ENCODE data around the gene GEMIN4. TPM values are rescaled to one million over a fixed set of nuclear protein-coding genes. Genes with fewer than 3 reads are reported as not detected.
A peak's percentile ranks its signal among the peaks of the same experiment; 100 is the strongest.
"Not testable (repeated sequence)": the region's sequence is repeated elsewhere in the genome, so short reads cannot be mapped to it uniquely, and the experiment has no call there.

Gene GEMIN4
- total and polyA plus RNA-seq, 2 donors, result 13.1 to 13.3 TPM

GRCh38 chr17:785901-786300 lies 33.8 kb upstream of the GEMIN4 start:
- Histone ChIP-seq H3K36me3 (ENCODE audit: control insufficient read depth in 2 of 2, insufficient read depth in 2 of 2, low read length in 1 of 2) (peaks cover 26 to 37% of the 10 kb centered on the region in 2 donors), H3K4me1 (ENCODE audit: control insufficient read depth in 2 of 2, insufficient read depth in 2 of 2, low read length in 2 of 2) (peaks cover 12 to 15% of the 10 kb centered on the region in 2 donors)
- DNase-seq (ENCODE audit: low read depth in 6 of 9, low spot score in 9 of 9); H3K27ac ChIP-seq (ENCODE audit: low read depth in 1 of 2, low read length in 1 of 2); H3K27me3 ChIP-seq (ENCODE audit: control insufficient read depth in 2 of 2, insufficient read depth in 1 of 2, low read length in 1 of 2); H3K4me3 ChIP-seq (ENCODE audit: low read length in 2 of 2); H3K9me3 ChIP-seq (ENCODE audit: control insufficient read depth in 2 of 2, insufficient read depth in 1 of 2, low read length in 1 of 2): not testable (repeated sequence)
- 91% methylated on average over 7 of the region's 7 CpGs for WGBS

GRCh38 chr17:784143-784542 lies 32.1 kb upstream of the GEMIN4 start:
- Histone ChIP-seq H3K4me1 (ENCODE audit: control insufficient read depth in 2 of 2, insufficient read depth in 2 of 2, low read length in 2 of 2) (peaks cover 12% of the 10 kb centered on the region in 2 donors), H3K4me3 (ENCODE audit: low read length in 2 of 2) (no peak overlapping the region), H3K36me3 (ENCODE audit: control insufficient read depth in 2 of 2, insufficient read depth in 2 of 2, low read length in 1 of 2) (peaks cover 12 to 28% of the 10 kb centered on the region in 2 donors), H3K27ac (ENCODE audit: low read depth in 1 of 2, low read length in 1 of 2) (no peak overlapping the region), H3K27me3 (ENCODE audit: control insufficient read depth in 2 of 2, insufficient read depth in 1 of 2, low read length in 1 of 2) (no peaks in the 10 kb centered on the region), H3K9me3 (ENCODE audit: control insufficient read depth in 2 of 2, insufficient read depth in 1 of 2, low read length in 1 of 2) (no peaks in the 10 kb centered on the region)
- WGBS, result 92% methylated on average over 3 of the region's 3 CpGs
- no peak for DNase-seq (ENCODE audit: low read depth in 6 of 9, low spot score in 9 of 9)

GRCh38 chr17:781805-782731 lies 30.0 kb upstream of the GEMIN4 start, which contains the start of the genes GLOD4 and MRM3:
TSS of gene GLOD4 (minus strand) at chr17:782280. CDS start at chr17:782255, 25 bp downstream.
TSS of gene MRM3 (plus strand) at chr17:782353. CDS start at chr17:782379, 26 bp downstream.
- no peaks in the 10 kb centered on the region for H3K9me3 ChIP-seq (ENCODE audit: control insufficient read depth in 2 of 2, insufficient read depth in 1 of 2, low read length in 1 of 2)
- peaks cover 12% of the 10 kb centered on the region in 2 donors for H3K4me1 ChIP-seq (ENCODE audit: control insufficient read depth in 2 of 2, insufficient read depth in 2 of 2, low read length in 2 of 2)
- peak; percentile 77 to 96 (median 90) for DNase-seq (ENCODE audit: low read depth in 6 of 9, low spot score in 9 of 9)
- H3K27me3 ChIP-seq (ENCODE audit: control insufficient read depth in 2 of 2, insufficient read depth in 1 of 2, low read length in 1 of 2), result no peaks in the 10 kb centered on the region
- H3K4me3 ChIP-seq (ENCODE audit: low read length in 2 of 2), result peak within 1 kb of the TSS; percentile 80 to 99
- peak within 1 kb of the TSS; percentile 70 to 82 for H3K27ac ChIP-seq (ENCODE audit: low read depth in 1 of 2, low read length in 1 of 2)
- WGBS, result under 1% methylated on average over 87 of the region's 87 CpGs
- peaks cover 9 to 30% of the 10 kb centered on the region in 2 donors for H3K36me3 ChIP-seq (ENCODE audit: control insufficient read depth in 2 of 2, insufficient read depth in 2 of 2, low read length in 1 of 2)

GRCh38 chr17:778096-778495 lies 26.0 kb upstream of the GEMIN4 start:
- WGBS, result 97% methylated on average over 11 of the region's 11 CpGs
- H3K4me3 ChIP-seq (ENCODE audit: low read length in 2 of 2), result no peak overlapping the region
- H3K27ac ChIP-seq (ENCODE audit: low read depth in 1 of 2, low read length in 1 of 2), result no peak overlapping the region
- no peak for DNase-seq (ENCODE audit: low read depth in 6 of 9, low spot score in 9 of 9)
- H3K27me3 ChIP-seq (ENCODE audit: control insufficient read depth in 2 of 2, insufficient read depth in 1 of 2, low read length in 1 of 2), result no peaks in the 10 kb centered on the region
- peaks cover 41 to 55% of the 10 kb centered on the region in 2 donors for H3K36me3 ChIP-seq (ENCODE audit: control insufficient read depth in 2 of 2, insufficient read depth in 2 of 2, low read length in 1 of 2)
- H3K4me1 ChIP-seq (ENCODE audit: control insufficient read depth in 2 of 2, insufficient read depth in 2 of 2, low read length in 2 of 2), result peaks cover 10 to 11% of the 10 kb centered on the region in 2 donors
- no peaks in the 10 kb centered on the region for H3K9me3 ChIP-seq (ENCODE audit: control insufficient read depth in 2 of 2, insufficient read depth in 1 of 2, low read length in 1 of 2)

- WGBS, result 98% methylated on average over 5 of the region's 5 CpGs
- peaks cover 56 to 75% of the 10 kb centered on the region in 2 donors for H3K36me3 ChIP-seq (ENCODE audit: control insufficient read depth in 2 of 2, insufficient read depth in 2 of 2, low read length in 1 of 2)
Observed at GRCh38 chr17:774313-774584, 22.2 kb upstream of the GEMIN4 start.

GRCh38 chr17:773467-774312 lies 21.6 kb upstream of the GEMIN4 start:
- H3K27me3 ChIP-seq (ENCODE audit: control insufficient read depth in 2 of 2, insufficient read depth in 1 of 2, low read length in 1 of 2), result no peaks in the 10 kb centered on the region
- no peak for DNase-seq (ENCODE audit: low read depth in 6 of 9, low spot score in 9 of 9)
- no peak overlapping the region for H3K4me3 ChIP-seq (ENCODE audit: low read length in 2 of 2)
- no peaks in the 10 kb centered on the region for H3K9me3 ChIP-seq (ENCODE audit: control insufficient read depth in 2 of 2, insufficient read depth in 1 of 2, low read length in 1 of 2)
- no peaks in the 10 kb centered on the region for H3K4me1 ChIP-seq (ENCODE audit: control insufficient read depth in 2 of 2, insufficient read depth in 2 of 2, low read length in 2 of 2)
- peaks cover 61 to 77% of the 10 kb centered on the region in 2 donors for H3K36me3 ChIP-seq (ENCODE audit: control insufficient read depth in 2 of 2, insufficient read depth in 2 of 2, low read length in 1 of 2)
- H3K27ac ChIP-seq (ENCODE audit: low read depth in 1 of 2, low read length in 1 of 2), result no peak overlapping the region
- 92% methylated on average over 14 of the region's 14 CpGs for WGBS

More at GRCh38 chr17:774313-774584, 22.2 kb upstream of the GEMIN4 start:
- Histone ChIP-seq H3K27ac (ENCODE audit: low read depth in 1 of 2, low read length in 1 of 2) (no peak overlapping the region), H3K4me3 (ENCODE audit: low read length in 2 of 2) (no peak overlapping the region), H3K9me3 (ENCODE audit: control insufficient read depth in 2 of 2, insufficient read depth in 1 of 2, low read length in 1 of 2) (no peaks in the 10 kb centered on the region), H3K27me3 (ENCODE audit: control insufficient read depth in 2 of 2, insufficient read depth in 1 of 2, low read length in 1 of 2) (no peaks in the 10 kb centered on the region), H3K4me1 (ENCODE audit: control insufficient read depth in 2 of 2, insufficient read depth in 2 of 2, low read length in 2 of 2) (no peaks in the 10 kb centered on the region)
- no peak for DNase-seq (ENCODE audit: low read depth in 6 of 9, low spot score in 9 of 9)

GRCh38 chr17:773016-773415 lies 21.0 kb upstream of the GEMIN4 start:
- no peak overlapping the region for H3K4me3 ChIP-seq (ENCODE audit: low read length in 2 of 2)
- no peak for DNase-seq (ENCODE audit: low read depth in 6 of 9, low spot score in 9 of 9)
- WGBS, result 96% methylated on average over 5 of the region's 5 CpGs
- H3K4me1 ChIP-seq (ENCODE audit: control insufficient read depth in 2 of 2, insufficient read depth in 2 of 2, low read length in 2 of 2), result no peaks in the 10 kb centered on the region
- H3K27me3 ChIP-seq (ENCODE audit: control insufficient read depth in 2 of 2, insufficient read depth in 1 of 2, low read length in 1 of 2), result no peaks in the 10 kb centered on the region
- no peak overlapping the region for H3K27ac ChIP-seq (ENCODE audit: low read depth in 1 of 2, low read length in 1 of 2)
- H3K9me3 ChIP-seq (ENCODE audit: control insufficient read depth in 2 of 2, insufficient read depth in 1 of 2, low read length in 1 of 2), result no peaks in the 10 kb centered on the region
- H3K36me3 ChIP-seq (ENCODE audit: control insufficient read depth in 2 of 2, insufficient read depth in 2 of 2, low read length in 1 of 2), result peaks cover 58 to 70% of the 10 kb centered on the region in 2 donors

- DNase-seq (ENCODE audit: low read depth in 6 of 9, low spot score in 9 of 9), result no peak
- Histone ChIP-seq H3K27ac (ENCODE audit: low read depth in 1 of 2, low read length in 1 of 2) (no peak overlapping the region), H3K4me3 (ENCODE audit: low read length in 2 of 2) (no peak overlapping the region), H3K4me1 (ENCODE audit: control insufficient read depth in 2 of 2, insufficient read depth in 2 of 2, low read length in 2 of 2) (no peaks in the 10 kb centered on the region), H3K27me3 (ENCODE audit: control insufficient read depth in 2 of 2, insufficient read depth in 1 of 2, low read length in 1 of 2) (no peaks in the 10 kb centered on the region), H3K36me3 (ENCODE audit: control insufficient read depth in 2 of 2, insufficient read depth in 2 of 2, low read length in 1 of 2) (peaks cover 42 to 45% of the 10 kb centered on the region in 2 donors), H3K9me3 (ENCODE audit: control insufficient read depth in 2 of 2, insufficient read depth in 1 of 2, low read length in 1 of 2) (no peaks in the 10 kb centered on the region)
- WGBS, result 91% methylated on average over 3 of the region's 3 CpGs
Observed at GRCh38 chr17:767076-767475, 15.0 kb upstream of the GEMIN4 start.

- Histone ChIP-seq H3K4me3 (ENCODE audit: low read length in 2 of 2) (no peak overlapping the region), H3K27ac (ENCODE audit: low read depth in 1 of 2, low read length in 1 of 2) (no peak overlapping the region), H3K27me3 (ENCODE audit: control insufficient read depth in 2 of 2, insufficient read depth in 1 of 2, low read length in 1 of 2) (no peaks in the 10 kb centered on the region), H3K36me3 (ENCODE audit: control insufficient read depth in 2 of 2, insufficient read depth in 2 of 2, low read length in 1 of 2) (peaks cover 26 to 45% of the 10 kb centered on the region in 2 donors), H3K9me3 (ENCODE audit: control insufficient read depth in 2 of 2, insufficient read depth in 1 of 2, low read length in 1 of 2) (no peaks in the 10 kb centered on the region), H3K4me1 (ENCODE audit: control insufficient read depth in 2 of 2, insufficient read depth in 2 of 2, low read length in 2 of 2) (no peaks in the 10 kb centered on the region)
- DNase-seq (ENCODE audit: low read depth in 6 of 9, low spot score in 9 of 9), result no peak
- 96% methylated on average over 9 of the region's 9 CpGs for WGBS
Observed at GRCh38 chr17:760371-760770, 8.3 kb upstream of the GEMIN4 start.
